K562 (cell line): ENCODE data around the gene C1QTNF5. TPM values are rescaled to one million over a fixed set of nuclear protein-coding genes. Genes with fewer than 3 reads are reported as not detected.

Source experiments
- BCOR ChIP-seq: fragments of 450-650 bp; IDR thresholded peaks from 2 replicates; pipeline ENCODE4 v1.6.1; 2016
- CCAR2 ChIP-seq: fragments of 200-400 bp; formaldehyde crosslinking; IDR thresholded peaks from 2 replicates; pipeline ENCODE4 v1.6.1; 2017; ENCODE audit warnings: mild to moderate bottlenecking, low read depth, low read length
- CREB1 ChIP-seq, 2 experiments: sonication (generic) in 1 of 2; formaldehyde crosslinking in 1 of 2; IDR thresholded peaks; 2 replicates each; pipeline versions ENCODE4 v1.6.1 to v1.8.0; 2012 to 2022; ENCODE audit warnings: inconsistent platforms in 1 of 2, mild to moderate bottlenecking in 1 of 2, missing genetic modification reagents in 1 of 2, moderate library complexity in 1 of 2
- HNRNPK ChIP-seq: fragments of 200-400 bp; formaldehyde crosslinking; IDR thresholded peaks from one replicate; pipeline ENCODE4 v1.6.1; 2018; ENCODE audit warnings: mild to moderate bottlenecking, low read depth, low read length; ENCODE audit not compliant: poor library complexity, severe bottlenecking
- KDM1A ChIP-seq, 2 experiments: fragments of 450-650 bp; IDR thresholded peaks; 2 replicates each; pipeline ENCODE4 v1.6.1; 2016; ENCODE audit warnings: mild to moderate bottlenecking in 2 of 2
- MAFK ChIP-seq: IDR thresholded peaks from 2 replicates; pipeline ENCODE4 v1.6.1; 2011; ENCODE audit warnings: low read length, improper control_type of control experiment
- MYNN ChIP-seq, 2 experiments: sonication (generic); formaldehyde crosslinking in 1 of 2; IDR thresholded peaks; 2 replicates each; pipeline versions ENCODE4 v1.5.0 to v1.6.1; 2016 to 2020; ENCODE audit warnings: antibody characterized with exemption in 1 of 2, missing genetic modification reagents in 1 of 2
- SMARCA5 ChIP-seq: fragments of 450-650 bp; IDR thresholded peaks from 2 replicates; pipeline ENCODE4 v1.6.1; 2016
- SP1 ChIP-seq: sonication (generic); formaldehyde crosslinking; IDR thresholded peaks from 2 replicates; pipeline ENCODE4 v1.8.1; 2022; ENCODE audit warnings: mild to moderate bottlenecking, missing genetic modification reagents
- ZFP36 ChIP-seq: fragments of 150-350 bp; IDR thresholded peaks from 2 replicates; pipeline ENCODE4 v1.6.1; 2018; ENCODE audit warnings: low read length, low read depth; ENCODE audit not compliant: partially characterized antibody
- polyA plus RNA-seq, 8 experiments: library from polyadenylated mRNA; depleted of rRNA in 4 of 8; stranded (reverse) in 5 of 8; unstranded in 3 of 8; fragments of >200 nt; fragmentation: Nextera tagmentation in 2 of 8; fragmentation: Illumina TruSeq in 1 of 8; extraction: Ambion mirVana in 2 of 8; extraction: Trizol in 1 of 8; gene quantifications; 2 replicates each; pipeline versions ENCODE4 v1.2.1 to v1.2.3, GENCODE V29; 2011 to 2014; ENCODE audit warnings: inconsistent platforms in 1 of 8, missing spikeins in 1 of 8
- total RNA-seq, 7 experiments: library from RNA; depleted of rRNA in 6 of 7; stranded (reverse); fragments of >200 nt in 6 of 7; fragmentation: Illumina TruSeq in 2 of 7; extraction: Trizol in 2 of 7; gene quantifications; 2 replicates each; pipeline versions ENCODE4 v1.2.1 to v1.2.3, GENCODE V29; 2011 to 2021; ENCODE audit warnings: low replicate concordance in 1 of 7
- TF ChIP-seq, protein P1 (sequence below): sonication (generic); formaldehyde crosslinking; IDR thresholded peaks from 2 replicates; pipeline ENCODE4 v1.5.0; 2020; ENCODE audit warnings: missing genetic modification reagents
- TF ChIP-seq, protein P2 (sequence below), 2 experiments: fragments of 450-650 bp; formaldehyde crosslinking in 1 of 2; IDR thresholded peaks; 2 replicates each; pipeline versions ENCODE4 v1.4.0 to v1.6.1; 2014 to 2020; ENCODE audit warnings: mild to moderate bottlenecking in 2 of 2, borderline replicate concordance in 1 of 2, low read depth in 1 of 2
- TF ChIP-seq, protein P3 (sequence below): sonication (generic); formaldehyde crosslinking; IDR thresholded peaks from 2 replicates; pipeline ENCODE4 v1.9.0; 2022; ENCODE audit warnings: mild to moderate bottlenecking, missing genetic modification reagents
- TF ChIP-seq, protein P4 (sequence below): sonication (generic); formaldehyde crosslinking; IDR thresholded peaks from 2 replicates; pipeline ENCODE4 v1.8.0; 2022; ENCODE audit warnings: missing genetic modification reagents, mild to moderate bottlenecking, moderate library complexity, borderline replicate concordance

The C1QTNF5 gene
- total and polyA plus RNA-seq, 9 of the 15 experiments (the other 6 are each of a cell fraction or from before 2014, with no cell fraction given): 0.07 to 0.76 (median 0.24) TPM; not detected in 1

DNA sequence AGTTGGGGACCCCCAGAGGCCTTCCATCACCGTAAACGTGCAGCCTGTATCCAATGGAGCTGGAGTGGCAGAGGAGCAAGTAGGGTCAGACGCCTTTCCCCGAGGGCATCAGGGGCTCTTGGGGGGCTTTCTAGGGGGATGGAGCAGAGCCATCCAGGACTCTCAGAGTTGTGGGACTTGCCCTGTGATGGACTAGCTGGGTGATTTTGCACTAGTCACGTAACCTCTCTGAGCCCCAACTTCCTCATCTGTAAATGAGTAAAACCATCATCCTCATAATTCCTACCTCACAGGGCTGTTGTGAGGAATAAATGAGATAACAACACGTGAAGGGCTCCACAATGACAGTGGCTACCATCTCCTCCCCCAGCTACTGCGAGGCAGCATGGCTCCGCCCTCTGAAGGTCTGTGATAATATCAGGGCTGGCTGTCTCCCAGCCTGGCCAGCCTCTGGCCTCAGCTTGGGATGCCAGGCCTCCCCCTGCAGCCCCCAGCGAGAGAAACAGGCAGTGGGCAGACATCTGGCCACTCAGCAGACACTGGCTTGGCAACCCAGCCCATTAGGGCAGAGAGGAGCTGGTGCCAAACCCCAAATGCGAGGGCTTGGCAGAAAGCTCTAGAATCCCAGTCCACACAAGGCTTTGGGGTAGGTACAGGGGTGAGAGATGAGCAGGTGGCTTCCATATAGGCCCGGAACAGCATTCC is 34.1 kb upstream of the C1QTNF5 start (continued):
- TF ChIP-seq, protein P1, sequence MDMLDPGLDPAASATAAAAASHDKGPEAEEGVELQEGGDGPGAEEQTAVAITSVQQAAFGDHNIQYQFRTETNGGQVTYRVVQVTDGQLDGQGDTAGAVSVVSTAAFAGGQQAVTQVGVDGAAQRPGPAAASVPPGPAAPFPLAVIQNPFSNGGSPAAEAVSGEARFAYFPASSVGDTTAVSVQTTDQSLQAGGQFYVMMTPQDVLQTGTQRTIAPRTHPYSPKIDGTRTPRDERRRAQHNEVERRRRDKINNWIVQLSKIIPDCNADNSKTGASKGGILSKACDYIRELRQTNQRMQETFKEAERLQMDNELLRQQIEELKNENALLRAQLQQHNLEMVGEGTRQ: peak; percentile 32; the same call in 1 of the 2 replicates
- peak; percentile 82 for TF ChIP-seq SMARCA5
- peak; percentile 94 for TF ChIP-seq ZFP36
- TF ChIP-seq, protein P2, sequence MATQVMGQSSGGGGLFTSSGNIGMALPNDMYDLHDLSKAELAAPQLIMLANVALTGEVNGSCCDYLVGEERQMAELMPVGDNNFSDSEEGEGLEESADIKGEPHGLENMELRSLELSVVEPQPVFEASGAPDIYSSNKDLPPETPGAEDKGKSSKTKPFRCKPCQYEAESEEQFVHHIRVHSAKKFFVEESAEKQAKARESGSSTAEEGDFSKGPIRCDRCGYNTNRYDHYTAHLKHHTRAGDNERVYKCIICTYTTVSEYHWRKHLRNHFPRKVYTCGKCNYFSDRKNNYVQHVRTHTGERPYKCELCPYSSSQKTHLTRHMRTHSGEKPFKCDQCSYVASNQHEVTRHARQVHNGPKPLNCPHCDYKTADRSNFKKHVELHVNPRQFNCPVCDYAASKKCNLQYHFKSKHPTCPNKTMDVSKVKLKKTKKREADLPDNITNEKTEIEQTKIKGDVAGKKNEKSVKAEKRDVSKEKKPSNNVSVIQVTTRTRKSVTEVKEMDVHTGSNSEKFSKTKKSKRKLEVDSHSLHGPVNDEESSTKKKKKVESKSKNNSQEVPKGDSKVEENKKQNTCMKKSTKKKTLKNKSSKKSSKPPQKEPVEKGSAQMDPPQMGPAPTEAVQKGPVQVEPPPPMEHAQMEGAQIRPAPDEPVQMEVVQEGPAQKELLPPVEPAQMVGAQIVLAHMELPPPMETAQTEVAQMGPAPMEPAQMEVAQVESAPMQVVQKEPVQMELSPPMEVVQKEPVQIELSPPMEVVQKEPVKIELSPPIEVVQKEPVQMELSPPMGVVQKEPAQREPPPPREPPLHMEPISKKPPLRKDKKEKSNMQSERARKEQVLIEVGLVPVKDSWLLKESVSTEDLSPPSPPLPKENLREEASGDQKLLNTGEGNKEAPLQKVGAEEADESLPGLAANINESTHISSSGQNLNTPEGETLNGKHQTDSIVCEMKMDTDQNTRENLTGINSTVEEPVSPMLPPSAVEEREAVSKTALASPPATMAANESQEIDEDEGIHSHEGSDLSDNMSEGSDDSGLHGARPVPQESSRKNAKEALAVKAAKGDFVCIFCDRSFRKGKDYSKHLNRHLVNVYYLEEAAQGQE (IDR thresholded peaks at IDR 0.05; ENCODE audit: borderline replicate concordance): peak; percentile 11; the same call in 1 of the 2 replicates
- TF ChIP-seq, protein P2 (CRISPR knock-in tag; IDR thresholded peaks at IDR 0.05; ENCODE audit: low read depth): 0 out of 2 replicates have a peak, but pooled peaks have one; percentile 33
- peak; percentile 78 for TF ChIP-seq BCOR
- TF ChIP-seq KDM1A (IDR thresholded peaks at IDR 0.05): peak in 1 of 2 experiments; percentile 46; a peak in 1 of 4 replicates
- peak; percentile 40; the same call in 1 of the 2 replicates for TF ChIP-seq MYNN (IDR thresholded peaks at IDR 0.05)
- TF ChIP-seq MYNN (CRISPR knock-in tag; IDR thresholded peaks at IDR 0.05): no peak
- TF ChIP-seq CREB1 (IDR thresholded peaks at IDR 0.05): peak; percentile 84
- peak; percentile 61; the same call in 1 of the 2 replicates for TF ChIP-seq CREB1 (CRISPR knock-in tag; IDR thresholded peaks at IDR 0.05)
- TF ChIP-seq, protein P3, sequence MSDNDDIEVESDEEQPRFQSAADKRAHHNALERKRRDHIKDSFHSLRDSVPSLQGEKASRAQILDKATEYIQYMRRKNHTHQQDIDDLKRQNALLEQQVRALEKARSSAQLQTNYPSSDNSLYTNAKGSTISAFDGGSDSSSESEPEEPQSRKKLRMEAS (CRISPR knock-in tag): peak; percentile 73
- TF ChIP-seq MAFK: peak; percentile 12; the same call in 1 of the 2 replicates
- no peak for TF ChIP-seq CCAR2
- TF ChIP-seq HNRNPK: no peak
- TF ChIP-seq, protein P4, sequence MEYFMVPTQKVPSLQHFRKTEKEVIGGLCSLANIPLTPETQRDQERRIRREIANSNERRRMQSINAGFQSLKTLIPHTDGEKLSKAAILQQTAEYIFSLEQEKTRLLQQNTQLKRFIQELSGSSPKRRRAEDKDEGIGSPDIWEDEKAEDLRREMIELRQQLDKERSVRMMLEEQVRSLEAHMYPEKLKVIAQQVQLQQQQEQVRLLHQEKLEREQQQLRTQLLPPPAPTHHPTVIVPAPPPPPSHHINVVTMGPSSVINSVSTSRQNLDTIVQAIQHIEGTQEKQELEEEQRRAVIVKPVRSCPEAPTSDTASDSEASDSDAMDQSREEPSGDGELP (CRISPR knock-in tag): peak; percentile 55; the same call in 1 of the 2 replicates
- TF ChIP-seq SP1 (CRISPR knock-in tag): peak; percentile 39; the same call in 1 of the 2 replicates
